Measurements from ENCODE around the gene CABP7. TPM values are rescaled to one million over a fixed set of nuclear protein-coding genes. Genes with fewer than 3 reads are reported as not detected.

CABP7 gene
- total RNA-seq, 2 donors from 2014 or later: not detected

- peaks cover 0 to 26% of the 10 kb centered on the region in 2 donors for H3K4me1 ChIP-seq
- no peaks in the 10 kb centered on the region for H3K36me3 ChIP-seq
- no peak for DNase-seq (ENCODE audit: low spot score)
- H3K27ac ChIP-seq: no peak overlapping the region
- H3K9me3 ChIP-seq: no peaks in the 10 kb centered on the region
- no peak for TF ChIP-seq CTCF (IDR thresholded peaks at IDR 0.05)
- H3K4me3 ChIP-seq: no peak overlapping the region
- peaks cover 0 to 10% of the 10 kb centered on the region in 2 donors for H3K27me3 ChIP-seq
These were observed 16.8 kb upstream of the CABP7 start for GRCh38 chr22:29702931-29703501.

- Histone ChIP-seq H3K27ac (no peak overlapping the region), H3K36me3 (no peaks in the 10 kb centered on the region), H3K4me3 (no peak overlapping the region), H3K9me3 (no peaks in the 10 kb centered on the region), H3K27me3 (peaks cover 0 to 10% of the 10 kb centered on the region in 2 donors), H3K4me1 (peaks cover 0 to 26% of the 10 kb centered on the region in 2 donors)
- no peak for DNase-seq (ENCODE audit: low spot score)
- TF ChIP-seq CTCF (IDR thresholded peaks at IDR 0.05): no peak
These were observed 16.1 kb upstream of the CABP7 start for GRCh38 chr22:29703569-29704195.

GRCh38 chr22:29704528-29705285 lies 15.1 kb upstream of the CABP7 start:
- H3K27me3 ChIP-seq: peaks cover 0 to 10% of the 10 kb centered on the region in 2 donors
- no peak overlapping the region for H3K4me3 ChIP-seq
- no peak for DNase-seq (ENCODE audit: low spot score)

GRCh38 chr22:29705651-29706050 lies 14.2 kb upstream of the CABP7 start:
- no peak overlapping the region for H3K27ac ChIP-seq
- peaks cover 0 to 10% of the 10 kb centered on the region in 2 donors for H3K27me3 ChIP-seq
- no peak for TF ChIP-seq CTCF (IDR thresholded peaks at IDR 0.05)
- H3K4me3 ChIP-seq: no peak overlapping the region
- H3K36me3 ChIP-seq: no peaks in the 10 kb centered on the region
- peaks cover 0 to 26% of the 10 kb centered on the region in 2 donors for H3K4me1 ChIP-seq
- no peak for DNase-seq (ENCODE audit: low spot score)
- H3K9me3 ChIP-seq: no peaks in the 10 kb centered on the region

More at GRCh38 chr22:29704528-29705285, 15.1 kb upstream of the CABP7 start:
- Histone ChIP-seq H3K36me3 (no peaks in the 10 kb centered on the region), H3K9me3 (no peaks in the 10 kb centered on the region), H3K4me1 (peaks cover 0 to 26% of the 10 kb centered on the region in 2 donors), H3K27ac (no peak overlapping the region)
- no peak for TF ChIP-seq CTCF (IDR thresholded peaks at IDR 0.05)

- DNase-seq (ENCODE audit: low spot score): no peak
- H3K9me3 ChIP-seq: no peaks in the 10 kb centered on the region
- no peaks in the 10 kb centered on the region for H3K36me3 ChIP-seq
- no peak overlapping the region for H3K27ac ChIP-seq
- H3K4me3 ChIP-seq: no peak overlapping the region
- peaks cover 0 to 10% of the 10 kb centered on the region in 2 donors for H3K27me3 ChIP-seq
- H3K4me1 ChIP-seq: peaks cover 0 to 26% of the 10 kb centered on the region in 2 donors
- TF ChIP-seq CTCF (IDR thresholded peaks at IDR 0.05): no peak
These were observed 13.3 kb upstream of the CABP7 start for GRCh38 chr22:29706486-29706885.
